Upper lobe of left lung (tissue), 4 donors: ENCODE measurements around the gene SIAH3.

ENCODE experiments used
- CTCF ChIP-seq, 6 experiments: fragments of 450-650 bp in 4 of 6; fragments of 200-600 bp in 2 of 6; sonication (generic) in 2 of 6; IDR thresholded peaks; one replicate each; pipeline ENCODE4 v1.5.1; 2016 to 2019; ENCODE audit warnings: antibody characterized with exemption in 6 of 6
- EP300 ChIP-seq, 4 donors: sonication (generic); formaldehyde crosslinking; IDR thresholded peaks; one replicate each; pipeline ENCODE4 v1.5.1; 2017; ENCODE audit warnings: antibody characterized with exemption in 4 of 4, control low read depth in 2 of 4
- POLR2A ChIP-seq, 4 donors: fragments of 450-650 bp; IDR thresholded peaks; one replicate each; pipeline ENCODE4 v1.5.1; 2016 to 2017; ENCODE audit warnings: antibody characterized with exemption in 4 of 4, mild to moderate bottlenecking in 2 of 4

GRCh38 chr13:45859705-45860104 lies 8.2 kb upstream of the SIAH3 start:
- TF ChIP-seq EP300 (IDR thresholded peaks at IDR 0.05) (no peak), CTCF (IDR thresholded peaks at IDR 0.05) (no peak), POLR2A (IDR thresholded peaks at IDR 0.05) (no peak)
